GM18502 (cell line): ENCODE data around the gene ACOT11.

Source experiments
- ATAC-seq: cut with Tn5 transposase; IDR thresholded peaks from one replicate; pipeline ENCODE4 v1.9.1; 2021; ENCODE audit warnings: mild to moderate bottlenecking; ENCODE audit not compliant: unreplicated experiment, poor library complexity

Gene ACOT11

DNA sequence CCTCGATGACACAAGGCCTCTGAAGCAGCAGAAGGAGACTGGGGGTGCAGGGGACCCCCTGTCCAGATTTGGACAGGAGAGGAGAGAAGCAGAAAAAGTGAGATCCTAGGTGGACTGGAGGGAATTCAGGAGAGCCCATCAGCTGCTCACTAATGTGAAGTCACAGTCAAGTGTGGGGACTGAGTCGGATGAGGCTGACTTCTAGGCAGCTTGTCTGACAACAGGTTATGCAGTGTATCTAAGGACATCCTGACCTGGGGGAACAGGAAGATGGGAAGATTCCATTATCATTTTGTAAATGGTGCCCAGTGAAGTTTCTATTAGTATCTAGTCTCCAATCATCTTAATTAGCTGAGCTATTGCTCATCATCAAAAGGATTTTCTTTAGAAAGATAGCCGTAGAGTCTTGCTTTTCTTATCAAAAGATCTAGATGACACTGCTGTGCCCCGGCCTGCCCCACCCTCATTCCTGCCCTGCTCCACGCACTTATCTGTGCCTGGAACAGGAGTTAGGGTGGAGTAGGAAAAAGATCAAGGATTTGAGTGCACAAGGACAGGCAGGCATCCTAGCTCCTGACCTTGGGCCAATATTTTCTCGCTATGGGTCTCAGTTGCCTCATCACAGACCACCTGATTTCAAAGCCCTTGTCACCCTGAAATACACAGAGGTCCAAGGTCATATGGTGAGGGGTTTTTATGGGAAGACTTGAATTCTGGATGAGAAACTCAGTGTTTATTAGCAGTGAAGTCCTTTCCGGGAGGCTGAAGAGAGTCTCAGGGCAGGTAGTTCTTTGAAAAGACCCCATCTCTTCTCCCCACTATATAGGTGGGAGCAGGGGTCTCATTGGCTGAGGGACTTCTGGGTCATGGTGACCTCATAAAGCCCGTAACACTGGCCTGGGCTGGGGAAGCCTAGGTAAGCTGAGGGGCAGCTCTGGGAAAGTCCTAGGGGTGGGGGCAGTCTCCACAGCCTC, 93.1 kb downstream of the ACOT11 start, which contains the start of gene MROH7:
Gene MROH7 (plus strand): TSS at position 924 of the 974 bp plus-strand sequence. CDS start 11,141 bp downstream, outside the sequence.
- ATAC-seq: no peak

DNA sequence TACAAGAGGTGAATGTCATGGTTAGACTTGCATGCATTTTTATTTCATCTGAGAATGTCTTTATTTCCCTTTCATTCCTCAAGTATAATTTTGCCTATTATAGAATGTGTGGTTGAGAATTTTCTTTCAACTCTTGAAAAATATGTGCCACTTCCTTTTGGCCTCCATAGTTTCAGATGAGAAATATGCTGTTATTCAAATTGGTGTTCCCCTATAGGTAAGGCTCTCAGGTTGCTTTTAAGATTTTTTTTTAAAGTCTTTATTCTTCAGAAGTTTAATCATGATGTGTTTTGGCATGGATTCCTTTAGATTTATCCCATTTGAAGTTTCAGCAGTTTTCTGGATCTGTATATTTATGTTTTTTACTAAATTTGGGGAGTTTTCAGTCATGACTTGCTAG, 95.7 kb downstream of the ACOT11 start:
- ATAC-seq: no peak

DNA sequence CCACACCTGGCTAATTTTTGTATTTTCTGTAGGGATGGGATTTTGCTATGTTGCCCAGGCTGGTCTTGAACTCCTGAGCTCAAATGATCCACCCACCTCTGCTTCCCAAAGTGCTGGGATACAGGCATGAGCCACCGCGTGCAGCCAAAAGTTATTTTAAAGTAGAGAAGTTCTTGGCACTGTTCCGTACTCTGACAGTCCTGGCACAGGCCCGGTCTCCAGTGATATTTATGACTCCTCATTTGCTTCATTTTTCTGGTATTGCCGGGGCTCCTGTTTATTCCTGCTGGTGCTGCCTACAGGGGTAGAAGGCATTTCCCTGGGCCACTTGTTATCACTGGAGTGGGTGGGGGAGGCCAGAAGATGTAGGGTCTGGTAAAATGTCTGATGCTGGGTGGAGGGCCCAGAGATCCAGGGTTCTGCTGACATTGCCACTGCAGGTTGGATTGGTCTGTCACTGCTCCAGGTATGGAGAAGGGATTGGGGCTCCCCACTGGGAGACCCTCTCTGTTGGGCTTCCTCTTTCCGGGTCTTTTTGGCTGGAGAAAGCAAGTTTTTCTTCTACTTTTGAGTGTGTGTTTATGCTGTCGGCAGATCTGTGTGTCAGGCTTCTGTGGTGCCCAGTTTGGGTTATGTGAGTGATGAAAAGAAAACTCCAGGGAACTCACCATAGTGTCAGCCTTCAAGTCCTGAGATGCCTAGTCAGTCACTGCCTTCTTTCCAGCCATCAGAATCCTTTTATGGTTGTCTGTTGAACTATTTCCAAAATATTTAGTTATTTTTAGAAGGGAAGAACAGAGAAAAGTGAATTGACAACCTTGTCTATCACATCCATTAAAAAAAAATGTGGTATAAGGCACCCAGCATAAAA, 98.0 kb downstream of the ACOT11 start:
- no peak for ATAC-seq

- ATAC-seq: no peak
Observed at GRCh38 chr1:54649130-54649898, 101.3 kb downstream of the ACOT11 start.

- no peak for ATAC-seq
Observed at GRCh38 chr1:54649921-54650320, 101.9 kb downstream of the ACOT11 start.

GRCh38 chr1:54650417-54650816, 102.4 kb downstream of the ACOT11 start:
- ATAC-seq: no peak

- no peak for ATAC-seq
Observed at GRCh38 chr1:54651608-54652007, 103.6 kb downstream of the ACOT11 start.

DNA sequence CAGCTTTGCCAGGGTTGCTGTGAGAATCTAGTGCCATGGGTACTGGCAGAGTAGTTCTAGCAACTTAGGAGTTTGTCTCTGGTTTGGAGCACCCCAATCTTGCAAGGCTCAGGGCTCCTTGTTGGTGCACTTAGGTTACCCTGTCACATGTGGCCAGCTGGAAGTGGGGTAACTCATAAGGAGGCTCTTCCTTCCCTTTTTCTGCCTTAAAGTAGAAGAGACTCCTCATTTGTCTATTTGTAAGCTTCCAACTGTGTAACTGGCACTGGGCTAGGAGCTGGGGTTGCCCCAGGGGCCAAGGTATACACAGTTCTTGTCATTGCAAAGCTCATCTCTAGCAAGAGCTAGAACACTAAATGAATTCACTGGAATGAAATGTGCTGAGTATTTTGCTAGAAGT, 104.1 kb downstream of the ACOT11 start:
- no peak for ATAC-seq

DNA sequence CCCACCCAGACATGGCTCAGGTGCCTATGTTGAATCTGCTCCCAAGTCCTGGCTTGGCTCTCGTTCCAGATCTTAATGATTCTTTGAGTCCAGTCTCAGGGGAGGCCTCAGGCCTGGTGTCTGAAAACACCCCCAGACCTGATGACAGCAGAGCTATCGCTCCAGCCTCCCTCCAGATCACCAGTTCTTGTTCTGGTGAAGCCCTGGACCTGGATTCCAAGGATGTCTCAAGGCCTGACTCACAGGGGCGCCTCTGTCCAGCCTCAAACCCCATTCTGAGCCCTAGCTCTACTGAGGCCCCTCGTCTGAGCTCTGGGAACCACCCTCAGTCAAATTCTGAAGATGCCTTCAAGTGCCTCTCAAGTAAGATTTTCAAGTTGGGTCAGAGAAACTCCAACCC, 105.0 kb downstream of the ACOT11 start:
- ATAC-seq: no peak

DNA sequence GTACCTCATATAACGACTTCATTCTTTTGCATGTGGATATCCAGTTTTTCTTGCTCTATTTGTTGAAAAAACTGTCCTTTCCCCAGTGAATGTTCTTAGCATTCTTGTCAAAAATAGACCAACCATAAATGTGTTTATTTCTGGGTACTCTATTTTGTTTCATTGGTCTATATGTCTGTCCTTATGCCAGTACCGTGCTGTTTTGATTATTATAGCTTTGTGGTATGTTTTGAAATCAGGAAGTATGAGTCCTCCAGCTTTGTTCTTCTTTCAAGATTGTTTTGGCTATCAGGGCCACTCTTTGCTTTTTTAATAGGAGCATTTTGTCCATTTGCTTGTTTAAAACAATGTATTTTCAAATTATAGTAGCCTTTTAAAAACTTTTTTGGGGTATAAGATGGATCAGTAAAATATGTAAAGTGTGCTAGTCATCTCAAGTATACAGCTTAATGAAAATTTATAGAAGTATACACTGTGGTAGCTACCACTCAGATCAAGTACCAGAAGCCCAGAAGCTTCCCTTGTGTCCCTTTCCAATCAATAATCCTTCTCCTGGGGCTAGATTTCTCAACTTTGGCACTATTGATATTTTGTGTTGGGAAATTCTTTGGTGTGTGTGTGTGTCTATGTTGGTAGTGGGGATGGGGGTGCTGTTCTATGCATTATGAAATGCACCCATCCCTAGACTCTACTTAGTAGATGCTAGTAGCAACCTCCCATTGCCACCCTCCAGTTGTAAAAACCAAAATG, 110.3 kb downstream of the ACOT11 start:
- ATAC-seq: no peak
